GM12878 (cell line): ENCODE results near the gene NAA35. TPM values are rescaled to one million over a fixed set of nuclear protein-coding genes. Genes with fewer than 3 reads are reported as not detected.

Source experiments
- ATAC-seq: fragments of 200-7000 bp; cut with Tn5 transposase; 3 replicates; pipeline ENCODE4 v1.9.1; 2020; ENCODE audit warnings: mild to moderate bottlenecking, moderate library complexity
- BruUV-seq: library from RNA; stranded (reverse); fragments of 400-500 nt; replicated peaks from 2 replicates; lab custom pipeline; 2021; lab: Mats Ljungman, UMichigan
- CTCF ChIA-PET: fragments of 300-600 bp; sonication (Branson Sonifier 250); formaldehyde crosslinking; extraction: SDS; loops from one replicate; lab custom pipeline; 2021; ENCODE audit warnings: inconsistent platforms; lab: Yijun Ruan, JAX
- POLR2A ChIA-PET: fragments of 350-600 bp; formaldehyde crosslinking; extraction: SDS; loops from one replicate; lab custom pipeline; 2021; ENCODE audit warnings: inconsistent platforms; lab: Charles Lee
- RAD21 ChIA-PET: fragments of 300-600 bp; sonication (Branson Sonifier 250); formaldehyde crosslinking; loops from one replicate; lab custom pipeline; 2023; ENCODE audit warnings: antibody characterized with exemption; ENCODE audit not compliant: unreplicated experiment; lab: Charles Lee
- SMC1A ChIA-PET: fragments of 300-600 bp; sonication (Branson Sonifier 250); formaldehyde crosslinking; loops from one replicate; lab custom pipeline; 2023; ENCODE audit not compliant: unreplicated experiment, uncharacterized antibody; lab: Charles Lee
- DNase-seq: peaks from one replicate; pipeline ENCODE4 v3.0.0-alpha.2; 2011; ENCODE audit warnings: low read depth, low spot score
- FAIRE-seq: peaks from 3 replicates; lab custom pipeline; 2011; peaks lifted over from hg19 to GRCh38; lab: Jason Lieb, UNC
- H2AFZ ChIP-seq: 2 replicates; pipeline ENCODE4 v1.6.0; 2011; ENCODE audit warnings: low read depth, low read length, control low read depth; ENCODE audit not compliant: control insufficient read depth
- H3K27ac ChIP-seq: 2 replicates; pipeline ENCODE4 v1.5.1; 2011; ENCODE audit warnings: control low read depth; ENCODE audit not compliant: control insufficient read depth, insufficient read depth
- H3K27me3 ChIP-seq, 2 experiments: replicated peaks in 1 of 2; 2 replicates each; pipeline versions ENCODE4 v1.6.0 to v1.6.1; 2011; ENCODE audit warnings: low read length in 1 of 2; ENCODE audit not compliant: control insufficient read depth in 2 of 2, insufficient read depth in 2 of 2
- H3K36me3 ChIP-seq, 2 experiments: 2 replicates each; pipeline ENCODE4 v1.5.1; 2011; ENCODE audit warnings: low read length in 1 of 2; ENCODE audit not compliant: control insufficient read depth in 2 of 2, insufficient read depth in 2 of 2
- H3K4me1 ChIP-seq: 2 replicates; pipeline ENCODE4 v1.6.1; 2011; ENCODE audit warnings: mild to moderate bottlenecking, low read length, moderate library complexity, mixed read lengths; ENCODE audit not compliant: control insufficient read depth, insufficient read depth
- H3K4me2 ChIP-seq: 2 replicates; pipeline ENCODE4 v1.6.0; 2011; ENCODE audit warnings: control low read depth; ENCODE audit not compliant: control insufficient read depth, insufficient read depth
- H3K4me3 ChIP-seq: fragments of 200-600 bp; sonication (generic); 2 replicates; pipeline ENCODE4 v1.5.1; 2016
- H3K79me2 ChIP-seq: 2 replicates; pipeline ENCODE4 v1.6.0; 2011; ENCODE audit warnings: low read length; ENCODE audit not compliant: control insufficient read depth, insufficient read depth
- H3K9ac ChIP-seq: 2 replicates; pipeline ENCODE4 v1.8.0; 2011; ENCODE audit warnings: low read length, control low read depth, mixed read lengths; ENCODE audit not compliant: control insufficient read depth, insufficient read depth
- H3K9me3 ChIP-seq: replicated peaks from 3 replicates; pipeline ENCODE4 v1.5.1; 2011; ENCODE audit warnings: mild to moderate bottlenecking, low read length; ENCODE audit not compliant: control insufficient read depth, insufficient read depth
- H4K20me1 ChIP-seq: 2 replicates; pipeline ENCODE4 v1.6.0; 2011; ENCODE audit not compliant: control insufficient read depth, insufficient read depth
- ATF2 ChIP-seq: IDR thresholded peaks from 2 replicates; pipeline ENCODE4 v1.6.1; 2012; ENCODE audit warnings: low read length, inconsistent platforms
- EED ChIP-seq: sonication (generic); IDR thresholded peaks from 2 replicates; pipeline ENCODE4 v1.6.1; 2016; ENCODE audit warnings: antibody characterized with exemption, low read depth
- EGR1 ChIP-seq, 2 experiments: IDR thresholded peaks; 1 replicate in 1 of 2; 2 replicates in 1 of 2; pipeline ENCODE4 v1.6.1; 2011 to 2012; ENCODE audit warnings: low read depth in 2 of 2, low read length in 2 of 2, borderline replicate concordance in 1 of 2, mild to moderate bottlenecking in 1 of 2, moderate library complexity in 1 of 2
- FOXK2 ChIP-seq: fragments of 450-650 bp; IDR thresholded peaks from 2 replicates; pipeline ENCODE4 v1.6.1; 2017; ENCODE audit warnings: mild to moderate bottlenecking, moderate library complexity
- FOXM1 ChIP-seq: IDR thresholded peaks from 2 replicates; pipeline ENCODE4 v1.6.1; 2012; ENCODE audit warnings: low read depth, mild to moderate bottlenecking, inconsistent platforms, low read length, moderate library complexity
- JUND ChIP-seq: IDR thresholded peaks from 2 replicates; pipeline ENCODE4 v1.6.1; 2012; ENCODE audit warnings: low read depth, mild to moderate bottlenecking, low read length, improper control_type of control experiment, moderate library complexity
- MAX ChIP-seq: IDR thresholded peaks from 2 replicates; pipeline ENCODE4 v1.6.1; 2012; ENCODE audit warnings: low read depth, low read length, improper control_type of control experiment
- MXI1 ChIP-seq: fragments of 150-350 bp; IDR thresholded peaks from 2 replicates; pipeline ENCODE4 v1.6.1; 2011; ENCODE audit warnings: low read depth, mild to moderate bottlenecking, inconsistent platforms, low read length, improper control_type of control experiment
- PKNOX1 ChIP-seq: fragments of 450-650 bp; IDR thresholded peaks from 2 replicates; pipeline ENCODE4 v1.6.1; 2016; ENCODE audit warnings: mild to moderate bottlenecking
- POLR2AphosphoS2 ChIP-seq: IDR thresholded peaks from 2 replicates; pipeline ENCODE4 v1.6.1; 2011; ENCODE audit warnings: low read depth, mild to moderate bottlenecking, low read length, improper control_type of control experiment, moderate library complexity
- RUNX3 ChIP-seq: IDR thresholded peaks from 2 replicates; pipeline ENCODE4 v1.6.1; 2012; ENCODE audit warnings: low read length, inconsistent platforms
- SIN3A ChIP-seq: IDR thresholded peaks from 2 replicates; pipeline ENCODE4 v1.6.1; 2012; ENCODE audit warnings: low read depth, low read length, improper control_type of control experiment
- SREBF2 ChIP-seq: IDR thresholded peaks from 2 replicates; pipeline ENCODE4 v1.6.1; 2012; ENCODE audit warnings: mild to moderate bottlenecking, low read length
- TAF1 ChIP-seq: IDR thresholded peaks from 2 replicates; pipeline ENCODE4 v1.6.1; 2011; ENCODE audit warnings: mild to moderate bottlenecking, low read depth, low read length, borderline replicate concordance
- TARDBP ChIP-seq: IDR thresholded peaks from 2 replicates; pipeline ENCODE4 v1.6.1; 2016; ENCODE audit warnings: borderline replicate concordance
- TCF7 ChIP-seq: IDR thresholded peaks from 2 replicates; pipeline ENCODE4 v1.6.1; 2014; ENCODE audit warnings: antibody characterized with exemption, borderline replicate concordance
- ZNF384 ChIP-seq: IDR thresholded peaks from 2 replicates; pipeline ENCODE4 v1.6.1; 2012; ENCODE audit warnings: low read depth, mild to moderate bottlenecking, low read length, improper control_type of control experiment, borderline replicate concordance
- ZSCAN29 ChIP-seq: fragments of 450-650 bp; IDR thresholded peaks from 2 replicates; pipeline ENCODE4 v1.6.1; 2017; ENCODE audit warnings: mild to moderate bottlenecking, moderate library complexity
- WGBS: methylation state at CpG from one replicate; pipeline ENCODE4 v1.1.6; 2016; ENCODE audit warnings: low lambda C conversion rate; ENCODE audit not compliant: insufficient replicate concordance, insufficient coverage; ENCODE audit errors: missing lambda C conversion rate; 5-methylcytosine and 5-hydroxymethylcytosine counted together
- in situ Hi-C: fragments of 300-500 bp; cut with MboI; formaldehyde crosslinking; loops from 9 replicates; pipeline ENCODE4 v1.14.3; 2018; ENCODE audit warnings: mixed read lengths
- intact Hi-C: fragments of 100-400 bp; cut with micrococcal nuclease; formaldehyde crosslinking; loops from one replicate; pipeline ENCODE4 v1.14.2; 2022; ENCODE audit not compliant: unreplicated experiment
- polyA plus RNA-seq, 11 experiments: library from polyadenylated mRNA; depleted of rRNA in 4 of 11; unstranded in 6 of 11; stranded (reverse) in 5 of 11; fragments of >200 nt; fragmentation: Nextera tagmentation in 4 of 11; fragmentation: Illumina TruSeq in 1 of 11; extraction: Ambion mirVana in 4 of 11; extraction: Trizol in 1 of 11; gene quantifications; 1 replicate in 1 of 11; 2 replicates in 10 of 11; pipeline versions ENCODE4 v1.2.1 to v1.2.3, GENCODE V29; 2011 to 2016; ENCODE audit warnings: inconsistent platforms in 2 of 11, missing spikeins in 2 of 11, low read depth in 1 of 11
- total RNA-seq, 4 experiments: library from RNA; depleted of rRNA in 3 of 4; stranded (reverse); fragments of >200 nt in 3 of 4; fragmentation: Illumina TruSeq in 1 of 4; extraction: Trizol in 1 of 4; gene quantifications; 2 replicates each; pipeline versions ENCODE4 v1.2.1 to v1.2.3, GENCODE V29; 2013 to 2021

NAA35 gene
- total and polyA plus RNA-seq, 10 of the 15 experiments (the other 5 are each of a cell fraction or from before 2014, with no cell fraction given): 15.5 to 38.0 (median 26.9) TPM

DNA sequence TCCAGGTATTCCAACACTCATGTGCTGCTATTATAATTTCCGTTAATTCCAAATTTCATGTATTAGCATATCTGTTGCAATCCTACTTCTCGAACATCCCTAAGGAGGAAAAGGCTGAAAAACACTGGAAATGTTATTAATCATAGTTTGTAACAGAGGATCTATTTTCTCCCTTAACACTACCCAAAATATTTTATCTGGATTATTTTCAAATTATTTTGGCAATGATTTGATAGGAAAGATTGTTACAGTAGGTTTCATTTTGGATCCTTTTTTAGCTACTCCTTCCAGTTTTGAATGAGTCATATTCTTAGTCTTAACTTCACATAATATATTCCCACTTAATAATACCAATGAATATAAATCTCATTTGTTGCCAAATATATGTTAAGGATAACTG lies 13.9 kb upstream of the NAA35 start:
- H3K27ac ChIP-seq: no peak overlapping the region
- no peak overlapping the region for H3K9ac ChIP-seq
- BruUV-seq: no TSS peak
- no peaks in the 10 kb centered on the region for H4K20me1 ChIP-seq
- ChIA-PET RAD21 (no interaction called here), POLR2A (interaction anchor here (1.0 kb wide), 1 partner anchor 11 kb away, joined by 3 read pairs; no protein-coding TSS in a partner anchor), CTCF (no interaction called here), SMC1A (no interaction called here)
- no peak overlapping the region for H3K4me3 ChIP-seq
- H3K36me3 ChIP-seq: no peaks in the 10 kb centered on the region
- no peaks in the 10 kb centered on the region for H3K4me1 ChIP-seq
- ATAC-seq (no peak), DNase-seq (no peak), FAIRE-seq (no peak)
- in situ Hi-C loops: no loop called here
- intact Hi-C loops: no loop called here
- no peaks in the 10 kb centered on the region for H3K79me2 ChIP-seq
- H3K27me3 ChIP-seq: no peaks in the 10 kb centered on the region; a peak in 1 of 4 replicates
- no peaks in the 10 kb centered on the region for H3K9me3 ChIP-seq
- no peak overlapping the region for H3K4me2 ChIP-seq
- 88% methylated on average over 2 of the region's 2 CpGs for WGBS
- H2AFZ ChIP-seq: no peak overlapping the region
- TF ChIP-seq ZNF384 (no peak), MAX (no peak), ZSCAN29 (no peak), SIN3A (no peak), EED (no peak), POLR2AphosphoS2 (no peak), ATF2 (no peak), MXI1 (no peak), TCF7 (no peak), FOXK2 (no peak), SREBF2 (no peak), FOXM1 (no peak), JUND (no peak), RUNX3 (no peak), EGR1 (IDR thresholded peaks at IDR 0.05; ENCODE audit: borderline replicate concordance in 1 of 2, low read depth in 2 of 2, low read length in 2 of 2) (no peak), PKNOX1 (no peak), TARDBP (no peak), TAF1 (no peak)
